ENCODE data around the gene TDRD9. TPM values are rescaled to one million over a fixed set of nuclear protein-coding genes. Genes with fewer than 3 reads are reported as not detected.

The TDRD9 gene
- polyA plus RNA-seq, 4 donors, result 0.27 to 0.89 (median 0.45) TPM

- no peak overlapping the region for H3K4me3 ChIP-seq (ENCODE audit: low read depth in 1 of 3, low read length in 3 of 3)
- WGBS, 3 donors, result 88 to 96% (median 90%) methylated on average over 2 of the region's 2 CpGs
- no peak for FAIRE-seq
Observed at GRCh38 chr14:103946975-103947374, 18.7 kb downstream of the TDRD9 start.

GRCh38 chr14:103948442-103948841, 20.2 kb downstream of the TDRD9 start:
- FAIRE-seq, result no peak
- Histone ChIP-seq H3K4me1 (ENCODE audit: control insufficient read depth in 3 of 3, insufficient read depth in 2 of 3, low read depth in 1 of 3, low read length in 2 of 3) (no peaks in the 10 kb centered on the region), H3K4me3 (ENCODE audit: low read depth in 1 of 3, low read length in 3 of 3) (no peak overlapping the region), H3K27me3 (ENCODE audit: control insufficient read depth in 3 of 3, insufficient read depth in 3 of 3, low read length in 3 of 3) (peaks cover 0 to 4% (median 0%) of the 10 kb centered on the region in 3 donors), H3K36me3 (ENCODE audit: control insufficient read depth in 3 of 3, insufficient read depth in 2 of 3, low read depth in 1 of 3, low read length in 3 of 3) (no peaks in the 10 kb centered on the region), H3K9me3 (ENCODE audit: control insufficient read depth in 2 of 2, insufficient read depth in 1 of 2, low read depth in 1 of 2, low read length in 1 of 2) (no peaks in the 10 kb centered on the region), H3K27ac (ENCODE audit: low read depth in 1 of 3, low read length in 2 of 3) (no peak overlapping the region)
- no peak for DNase-seq
- whole genome bisulfite sequencing, 3 donors, result 70 to 77% (median 73%) methylated on average over 2 of the region's 2 CpGs

More at GRCh38 chr14:103946975-103947374, 18.7 kb downstream of the TDRD9 start:
- H3K9me3 ChIP-seq (ENCODE audit: control insufficient read depth in 2 of 2, insufficient read depth in 1 of 2, low read depth in 1 of 2, low read length in 1 of 2), result no peaks in the 10 kb centered on the region
- DNase-seq, result no peak
- no peaks in the 10 kb centered on the region for H3K4me1 ChIP-seq (ENCODE audit: control insufficient read depth in 3 of 3, insufficient read depth in 2 of 3, low read depth in 1 of 3, low read length in 2 of 3)
- no peaks in the 10 kb centered on the region for H3K36me3 ChIP-seq (ENCODE audit: control insufficient read depth in 3 of 3, insufficient read depth in 2 of 3, low read depth in 1 of 3, low read length in 3 of 3)
- H3K27me3 ChIP-seq (ENCODE audit: control insufficient read depth in 3 of 3, insufficient read depth in 3 of 3, low read length in 3 of 3), result peaks cover 0 to 4% (median 3%) of the 10 kb centered on the region in 3 donors
- H3K27ac ChIP-seq (ENCODE audit: low read depth in 1 of 3, low read length in 2 of 3), result no peak overlapping the region

GRCh38 chr14:103949131-103949790, 21.0 kb downstream of the TDRD9 start:
- H3K9me3 ChIP-seq (ENCODE audit: control insufficient read depth in 2 of 2, insufficient read depth in 1 of 2, low read depth in 1 of 2, low read length in 1 of 2), result no peaks in the 10 kb centered on the region
- no peak for FAIRE-seq
- peaks cover 0 to 4% (median 0%) of the 10 kb centered on the region in 3 donors for H3K27me3 ChIP-seq (ENCODE audit: control insufficient read depth in 3 of 3, insufficient read depth in 3 of 3, low read length in 3 of 3)
- DNase-seq, result no peak
- no peaks in the 10 kb centered on the region for H3K4me1 ChIP-seq (ENCODE audit: control insufficient read depth in 3 of 3, insufficient read depth in 2 of 3, low read depth in 1 of 3, low read length in 2 of 3)
- H3K36me3 ChIP-seq (ENCODE audit: control insufficient read depth in 3 of 3, insufficient read depth in 2 of 3, low read depth in 1 of 3, low read length in 3 of 3), result no peaks in the 10 kb centered on the region
- no peak overlapping the region for H3K27ac ChIP-seq (ENCODE audit: low read depth in 1 of 3, low read length in 2 of 3)
- H3K4me3 ChIP-seq (ENCODE audit: low read depth in 1 of 3, low read length in 3 of 3), result no peak overlapping the region
- 63 to 73% (median 73%) methylated on average over 5 of the region's 5 CpGs for WGBS, 3 donors

GRCh38 chr14:103960457-103961055, 32.3 kb downstream of the TDRD9 start:
- Histone ChIP-seq H3K4me1 (ENCODE audit: control insufficient read depth in 3 of 3, insufficient read depth in 2 of 3, low read depth in 1 of 3, low read length in 2 of 3) (no peaks in the 10 kb centered on the region), H3K36me3 (ENCODE audit: control insufficient read depth in 3 of 3, insufficient read depth in 2 of 3, low read depth in 1 of 3, low read length in 3 of 3) (no peaks in the 10 kb centered on the region), H3K9me3 (ENCODE audit: control insufficient read depth in 2 of 2, insufficient read depth in 1 of 2, low read depth in 1 of 2, low read length in 1 of 2) (no peaks in the 10 kb centered on the region), H3K27ac (ENCODE audit: low read depth in 1 of 3, low read length in 2 of 3) (no peak overlapping the region), H3K27me3 (ENCODE audit: control insufficient read depth in 3 of 3, insufficient read depth in 3 of 3, low read length in 3 of 3) (no peaks in the 10 kb centered on the region), H3K4me3 (ENCODE audit: low read depth in 1 of 3, low read length in 3 of 3) (no peak overlapping the region)
- FAIRE-seq (no peak), DNase-seq (no peak)
- WGBS, 3 donors, result 56 to 77% (median 68%) methylated on average over 11 of the region's 11 CpGs

GRCh38 chr14:103961928-103962578, 33.8 kb downstream of the TDRD9 start:
- no peak for FAIRE-seq
- Histone ChIP-seq H3K27me3 (ENCODE audit: control insufficient read depth in 3 of 3, insufficient read depth in 3 of 3, low read length in 3 of 3) (no peaks in the 10 kb centered on the region), H3K36me3 (ENCODE audit: control insufficient read depth in 3 of 3, insufficient read depth in 2 of 3, low read depth in 1 of 3, low read length in 3 of 3) (no peaks in the 10 kb centered on the region), H3K9me3 (ENCODE audit: control insufficient read depth in 2 of 2, insufficient read depth in 1 of 2, low read depth in 1 of 2, low read length in 1 of 2) (no peaks in the 10 kb centered on the region), H3K4me1 (ENCODE audit: control insufficient read depth in 3 of 3, insufficient read depth in 2 of 3, low read depth in 1 of 3, low read length in 2 of 3) (no peaks in the 10 kb centered on the region), H3K27ac (ENCODE audit: low read depth in 1 of 3, low read length in 2 of 3) (no peak overlapping the region), H3K4me3 (ENCODE audit: low read depth in 1 of 3, low read length in 3 of 3) (no peak overlapping the region)
- no peak for DNase-seq
- WGBS, 3 donors, result 78 to 87% (median 81%) methylated on average over 5 of the region's 5 CpGs

- Histone ChIP-seq H3K4me3 (ENCODE audit: low read depth in 1 of 3, low read length in 3 of 3) (no peak overlapping the region), H3K36me3 (ENCODE audit: control insufficient read depth in 3 of 3, insufficient read depth in 2 of 3, low read depth in 1 of 3, low read length in 3 of 3) (no peaks in the 10 kb centered on the region), H3K27ac (ENCODE audit: low read depth in 1 of 3, low read length in 2 of 3) (no peak overlapping the region), H3K9me3 (ENCODE audit: control insufficient read depth in 2 of 2, insufficient read depth in 1 of 2, low read depth in 1 of 2, low read length in 1 of 2) (no peaks in the 10 kb centered on the region), H3K27me3 (ENCODE audit: control insufficient read depth in 3 of 3, insufficient read depth in 3 of 3, low read length in 3 of 3) (no peaks in the 10 kb centered on the region), H3K4me1 (ENCODE audit: control insufficient read depth in 3 of 3, insufficient read depth in 2 of 3, low read depth in 1 of 3, low read length in 2 of 3) (no peaks in the 10 kb centered on the region)
- FAIRE-seq (no peak), DNase-seq (no peak)
Observed at GRCh38 chr14:103966631-103967030, 38.4 kb downstream of the TDRD9 start.

GRCh38 chr14:103969961-103970360, 41.7 kb downstream of the TDRD9 start:
- no peaks in the 10 kb centered on the region for H3K36me3 ChIP-seq (ENCODE audit: control insufficient read depth in 3 of 3, insufficient read depth in 2 of 3, low read depth in 1 of 3, low read length in 3 of 3)
- no peak for DNase-seq
- WGBS, 3 donors, result 69 to 78% (median 70%) methylated on average over 4 of the region's 4 CpGs
- H3K27ac ChIP-seq (ENCODE audit: low read depth in 1 of 3, low read length in 2 of 3), result no peak overlapping the region
- no peaks in the 10 kb centered on the region for H3K4me1 ChIP-seq (ENCODE audit: control insufficient read depth in 3 of 3, insufficient read depth in 2 of 3, low read depth in 1 of 3, low read length in 2 of 3)
- no peaks in the 10 kb centered on the region for H3K9me3 ChIP-seq (ENCODE audit: control insufficient read depth in 2 of 2, insufficient read depth in 1 of 2, low read depth in 1 of 2, low read length in 1 of 2)
- no peak for FAIRE-seq
- H3K4me3 ChIP-seq (ENCODE audit: low read depth in 1 of 3, low read length in 3 of 3), result no peak overlapping the region
- H3K27me3 ChIP-seq (ENCODE audit: control insufficient read depth in 3 of 3, insufficient read depth in 3 of 3, low read length in 3 of 3), result peaks cover 0 to 2% (median 0%) of the 10 kb centered on the region in 3 donors

GRCh38 chr14:103973354-103973753, 45.1 kb downstream of the TDRD9 start:
- no peaks in the 10 kb centered on the region for H3K36me3 ChIP-seq (ENCODE audit: control insufficient read depth in 3 of 3, insufficient read depth in 2 of 3, low read depth in 1 of 3, low read length in 3 of 3)
- FAIRE-seq (no peak), DNase-seq (no peak)
- H3K27ac ChIP-seq (ENCODE audit: low read depth in 1 of 3, low read length in 2 of 3), result no peak overlapping the region
- no peak overlapping the region for H3K4me3 ChIP-seq (ENCODE audit: low read depth in 1 of 3, low read length in 3 of 3)
- no peaks in the 10 kb centered on the region for H3K9me3 ChIP-seq (ENCODE audit: control insufficient read depth in 2 of 2, insufficient read depth in 1 of 2, low read depth in 1 of 2, low read length in 1 of 2)
- H3K27me3 ChIP-seq (ENCODE audit: control insufficient read depth in 3 of 3, insufficient read depth in 3 of 3, low read length in 3 of 3), result peaks cover 0 to 2% (median 0%) of the 10 kb centered on the region in 3 donors
- H3K4me1 ChIP-seq (ENCODE audit: control insufficient read depth in 3 of 3, insufficient read depth in 2 of 3, low read depth in 1 of 3, low read length in 2 of 3), result no peaks in the 10 kb centered on the region
- WGBS, 3 donors, result 43 to 54% (median 48%) methylated on average over 4 of the region's 4 CpGs
